Amygdala (tissue), 56 donors: ENCODE measurements around the gene ZC3H13.

ENCODE experiments used
- DNase-seq, 56 donors: peaks; one replicate each; lab custom pipeline; 2025; lab: John Stamatoyannopoulos, UW

Gene ZC3H13

DNA sequence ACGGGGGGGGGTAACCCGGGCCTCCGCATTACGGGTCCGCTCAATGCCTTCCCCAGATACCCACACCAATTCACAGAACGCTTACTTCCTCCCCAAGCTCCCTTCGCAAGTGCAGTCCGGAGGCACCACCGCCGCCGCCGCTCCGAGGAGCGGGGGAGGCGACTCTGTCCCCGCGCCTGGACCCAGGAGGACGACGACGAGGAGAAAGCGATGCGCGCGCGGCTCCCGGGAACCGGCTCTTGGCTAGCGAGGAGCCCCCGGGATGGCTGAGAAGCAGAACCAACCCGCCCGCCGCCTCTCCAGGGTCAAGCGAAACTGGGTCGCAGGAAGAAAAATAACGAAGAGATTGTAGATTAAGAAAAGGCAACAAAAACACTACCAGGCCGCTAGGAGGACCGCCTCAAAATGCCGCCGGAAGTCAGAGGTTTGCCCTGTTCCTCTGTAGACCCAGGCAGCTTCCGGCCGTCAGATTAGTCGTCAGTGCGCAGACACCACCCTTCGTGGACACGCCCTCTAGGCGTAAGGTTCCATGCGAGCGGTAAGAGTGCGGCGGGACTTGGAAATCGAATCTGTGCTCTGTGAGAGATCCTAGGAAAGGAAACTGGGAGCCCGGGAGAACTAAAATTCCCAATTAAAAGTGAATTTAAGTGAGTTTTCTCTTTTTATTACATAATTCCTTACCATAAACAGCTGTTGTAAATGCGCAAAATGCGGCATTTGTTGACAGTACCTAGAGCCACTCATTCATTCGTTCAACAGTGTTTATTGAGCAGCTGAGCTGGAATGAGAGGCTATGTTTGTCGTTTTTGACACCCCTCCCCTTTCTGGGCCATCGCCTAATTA lies at the start of gene ZC3H13:
Gene ZC3H13, minus strand, starts transcription at position 428 of the 843 bp plus-strand sequence. CDS start 7,239 bp downstream, outside the sequence.
- DNase-seq, result peak; percentile 61 to 98 (median 90)

DNA sequence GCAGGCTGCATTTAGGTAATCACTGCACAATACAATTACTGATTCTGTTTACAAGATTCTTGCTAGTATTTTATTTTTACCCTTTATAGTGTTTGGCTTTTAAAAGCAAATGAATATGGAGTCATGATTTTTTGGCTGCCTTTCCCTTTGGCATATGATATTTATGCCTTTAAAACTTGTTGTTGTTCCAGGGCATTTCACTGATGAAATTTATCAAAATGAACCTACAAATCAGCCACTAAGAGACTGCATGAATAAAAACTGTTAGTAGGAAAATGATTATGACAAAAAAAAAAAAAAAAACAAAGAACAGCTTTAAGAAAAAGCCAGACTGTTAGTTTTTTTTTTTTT lies 49.7 kb upstream of the ZC3H13 start:
- no peak for DNase-seq

DNA sequence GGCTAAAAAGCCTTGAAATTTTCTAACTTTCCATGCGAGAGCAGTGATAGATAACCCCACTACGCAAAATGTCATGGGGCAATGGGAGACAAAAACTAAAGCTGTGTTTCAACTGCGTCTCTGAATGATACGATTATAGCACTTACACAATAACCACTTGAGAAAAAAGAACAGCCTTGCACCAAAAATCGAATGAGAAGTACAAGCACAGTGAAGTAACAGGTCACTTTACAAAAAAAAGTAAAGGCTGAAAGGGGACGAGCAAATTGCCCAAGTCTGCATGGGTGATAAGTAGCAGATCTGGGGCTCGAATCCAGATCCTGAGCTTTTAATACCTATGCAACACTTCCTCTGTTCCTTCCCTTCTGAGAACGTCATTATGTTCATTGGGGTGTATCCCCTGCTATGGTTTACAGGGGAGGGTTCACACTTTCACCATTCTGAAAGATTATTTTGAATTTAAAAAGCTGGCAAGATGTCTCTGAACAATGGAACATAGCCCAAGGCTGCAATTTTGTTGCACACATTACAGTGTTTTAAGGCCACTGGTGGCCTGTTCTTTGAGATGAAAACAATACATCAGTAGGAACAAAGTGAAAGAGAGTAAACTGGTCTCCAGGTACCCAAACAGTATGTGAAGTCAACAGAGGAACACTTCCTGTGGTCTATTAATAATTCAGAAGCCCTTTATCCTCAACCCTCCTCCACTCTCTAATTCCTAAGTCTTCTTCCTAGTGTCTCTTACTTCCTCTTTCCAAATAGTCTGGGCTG lies 49.1 kb upstream of the ZC3H13 start:
- DNase-seq, result no peak

DNA sequence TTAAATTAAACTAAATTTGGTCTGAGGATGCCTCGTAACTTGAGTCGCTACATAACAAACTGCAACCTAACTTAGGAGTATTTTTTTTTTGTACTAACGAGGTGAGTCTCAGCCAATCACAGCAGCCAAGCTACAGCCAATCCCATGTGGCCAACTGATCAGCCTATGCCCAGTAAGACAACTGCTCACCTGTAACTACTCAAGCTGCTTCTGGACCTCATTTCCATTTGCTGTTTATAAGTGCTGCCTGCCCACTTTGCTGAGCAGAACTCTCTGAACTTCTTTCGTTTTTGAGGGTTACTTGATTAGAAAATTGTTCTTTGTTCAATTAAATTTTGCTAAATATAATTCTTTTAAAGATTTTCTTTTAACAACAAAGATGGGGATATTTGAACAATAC lies 48.5 kb upstream of the ZC3H13 start:
- DNase-seq, result no peak

DNA sequence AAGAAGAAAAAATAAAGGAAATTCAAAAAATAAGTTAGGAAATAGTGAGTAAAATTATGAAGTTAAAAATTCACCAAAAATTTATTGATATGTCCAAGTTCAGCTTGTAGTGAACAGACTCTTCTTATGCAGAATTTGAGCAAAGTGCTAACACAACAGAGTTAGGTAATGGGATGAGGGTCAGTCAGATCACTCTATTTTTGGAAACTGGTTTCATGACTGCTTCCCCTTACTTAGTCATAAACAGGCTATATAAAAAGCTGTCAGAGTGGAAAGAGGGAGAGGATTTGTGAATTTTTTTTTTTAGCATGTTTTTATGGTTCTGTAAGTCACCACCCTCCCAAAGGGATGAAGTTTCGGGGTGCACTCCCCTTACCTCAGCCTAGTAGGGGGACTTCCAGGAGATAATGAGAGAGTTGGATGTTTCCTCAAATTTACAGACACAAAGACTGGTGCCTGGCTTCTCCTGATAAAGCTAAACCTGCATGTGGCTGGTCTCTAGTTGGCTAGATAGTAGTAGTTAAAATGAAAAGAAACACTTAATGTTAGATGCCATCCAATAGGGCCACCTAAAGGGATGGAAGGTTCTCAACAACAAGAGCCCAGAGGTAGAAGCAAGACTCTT lies 47.8 kb upstream of the ZC3H13 start:
- no peak for DNase-seq

DNA sequence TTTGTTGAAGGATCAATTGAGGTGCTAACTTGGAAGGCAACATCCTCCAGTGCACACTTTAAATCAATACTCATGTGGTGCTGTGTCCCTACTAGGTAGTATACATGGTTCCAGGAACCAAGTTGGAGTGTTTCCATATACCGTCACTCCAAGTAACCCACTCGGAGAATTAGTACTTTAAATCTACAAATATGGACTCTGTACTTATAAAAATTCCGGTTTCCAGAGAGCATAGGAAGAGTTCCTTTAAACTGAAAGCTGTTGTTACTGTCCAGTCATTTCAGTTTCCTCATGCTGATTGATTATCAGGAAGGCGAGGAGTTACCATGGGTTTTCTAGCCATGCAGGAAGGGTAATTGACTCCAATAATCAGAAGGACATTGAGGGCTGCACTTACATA lies 45.1 kb upstream of the ZC3H13 start:
- DNase-seq, result no peak

DNA sequence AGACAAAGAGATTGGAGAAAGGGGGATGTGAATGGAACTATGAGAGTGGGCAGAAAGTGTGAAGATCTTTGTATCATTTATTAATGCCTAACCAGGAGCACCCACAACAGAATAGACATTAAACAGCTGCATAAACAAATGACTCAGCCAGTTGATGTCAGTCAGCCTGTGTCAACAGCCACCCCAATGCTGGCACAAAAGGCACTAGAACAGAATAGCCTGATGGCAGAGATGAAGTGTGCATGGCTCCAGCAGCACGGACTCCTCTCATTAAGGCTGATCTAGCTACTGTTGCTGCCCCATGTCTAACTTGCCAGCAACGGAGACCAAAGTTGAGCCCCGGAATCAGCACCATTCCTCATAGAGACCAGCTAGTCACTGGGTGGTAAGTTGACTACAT lies 44.5 kb upstream of the ZC3H13 start:
- DNase-seq, result peak in 37 of 56 donors; percentile 6 to 79 (median 40)

DNA sequence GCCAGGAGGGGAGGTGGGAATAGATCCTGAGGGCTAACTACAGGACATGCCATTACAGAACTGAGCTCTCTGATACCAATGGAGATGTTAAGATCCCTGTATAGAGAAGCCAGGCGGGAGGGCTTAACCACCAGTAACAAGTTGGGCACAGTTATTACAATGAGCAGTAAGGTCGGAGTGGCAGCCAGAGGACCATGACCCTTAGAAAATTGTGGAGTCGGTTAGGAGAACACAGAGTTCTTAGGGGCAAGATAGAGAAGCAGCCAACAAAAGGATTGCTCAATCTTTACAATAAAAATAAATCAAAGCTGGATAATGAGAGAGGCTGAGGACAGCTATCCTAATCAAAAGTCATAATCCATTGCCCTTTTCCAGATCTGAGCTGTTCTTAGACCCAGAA lies 41.9 kb upstream of the ZC3H13 start:
- no peak for DNase-seq

- DNase-seq, result no peak
Observed at GRCh38 chr13:46088821-46089562, 36.4 kb upstream of the ZC3H13 start.

GRCh38 chr13:46087481-46087880 lies 34.9 kb upstream of the ZC3H13 start:
- DNase-seq, result no peak

- DNase-seq, result no peak
Observed at GRCh38 chr13:46086985-46087384, 34.4 kb upstream of the ZC3H13 start.

DNA sequence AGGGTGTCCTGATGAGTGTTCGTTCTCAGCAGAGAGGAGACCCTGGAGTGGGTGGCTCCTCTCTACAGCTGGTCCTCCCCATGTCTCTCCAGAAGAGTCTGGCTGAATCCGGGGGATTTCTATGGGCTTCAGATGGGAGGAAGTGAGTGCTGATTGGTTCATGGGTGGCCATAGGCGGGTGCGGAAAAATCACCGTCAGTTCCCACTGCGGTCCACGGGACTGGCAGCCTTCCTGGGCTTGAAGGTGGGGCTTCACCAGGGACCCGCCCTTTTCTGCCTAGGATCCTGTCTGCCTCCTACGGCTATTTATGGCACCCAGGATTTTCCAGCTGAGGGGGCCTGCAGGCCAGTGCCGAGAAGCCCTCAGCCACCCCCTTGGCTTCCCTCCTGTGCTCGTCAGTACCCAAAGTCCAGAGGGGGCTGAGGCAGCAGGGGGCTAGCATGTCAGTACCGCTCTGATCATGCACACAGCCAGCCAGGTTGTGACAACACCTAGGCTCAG lies 33.9 kb upstream of the ZC3H13 start:
- no peak for DNase-seq

DNA sequence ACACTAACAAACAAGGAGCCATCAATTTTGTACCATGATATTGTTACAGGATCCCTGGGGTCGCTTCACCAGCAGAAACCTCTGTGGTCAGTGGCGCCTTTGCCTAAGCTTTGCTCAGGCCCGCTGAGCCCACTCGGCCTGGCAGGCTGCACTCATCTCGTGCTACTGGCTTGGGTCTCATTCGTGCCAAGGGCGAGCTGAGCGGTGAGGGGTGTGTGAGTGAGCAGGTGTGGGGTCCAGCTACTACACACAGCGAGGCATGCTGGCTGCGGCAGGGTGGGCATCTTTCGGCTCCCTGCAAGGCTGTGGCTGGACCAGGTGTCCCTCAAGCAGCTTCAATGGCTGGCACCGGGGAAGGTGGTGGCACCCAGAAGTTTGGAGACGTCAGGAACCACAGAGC lies 33.2 kb upstream of the ZC3H13 start:
- DNase-seq, result no peak

DNA sequence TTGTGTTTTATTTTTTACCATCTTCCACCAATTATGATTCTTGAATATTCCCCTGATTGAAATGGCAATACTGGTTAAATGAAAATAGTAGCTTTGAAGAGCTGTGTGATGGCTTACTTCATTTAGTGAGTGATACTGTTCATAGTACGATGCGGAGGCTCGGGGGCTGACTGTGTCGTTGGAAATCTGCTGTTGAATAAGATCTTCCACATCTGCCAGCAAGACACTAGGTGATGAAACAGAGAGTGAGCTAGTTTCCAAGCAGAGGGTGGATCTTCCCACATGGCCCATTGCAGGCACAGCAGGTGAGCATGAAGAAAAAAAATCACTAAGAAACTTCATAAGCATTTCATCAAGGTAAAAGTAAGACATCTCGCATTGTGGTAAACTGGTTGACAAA lies 29.8 kb upstream of the ZC3H13 start:
- no peak for DNase-seq

GRCh38 chr13:46079770-46080169 lies 27.2 kb upstream of the ZC3H13 start:
- no peak for DNase-seq

DNA sequence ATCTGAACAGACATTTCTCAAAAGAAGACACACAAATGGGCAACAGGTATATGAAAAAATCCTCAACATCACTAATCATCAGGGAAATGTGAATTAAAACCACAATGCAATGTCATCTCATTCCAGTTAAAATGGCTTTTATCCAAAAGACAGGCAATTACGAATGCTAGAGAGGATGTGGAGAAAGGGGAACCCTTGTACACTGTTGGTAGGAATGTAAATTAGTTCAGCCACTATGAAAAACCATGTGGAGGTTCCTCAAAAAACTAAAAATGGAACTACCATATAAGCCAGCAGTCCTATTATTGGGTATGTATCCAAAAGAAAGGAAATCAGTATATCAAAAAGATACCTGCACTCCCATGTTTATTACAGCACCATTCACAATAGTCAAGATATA lies 24.7 kb upstream of the ZC3H13 start:
- DNase-seq, result no peak

- DNase-seq, result no peak
Observed at GRCh38 chr13:46076827-46077226, 24.3 kb upstream of the ZC3H13 start.

GRCh38 chr13:46075811-46076210 lies 23.3 kb upstream of the ZC3H13 start:
- no peak for DNase-seq

- DNase-seq, result peak in 1 of 56 donors; percentile 5
Observed at GRCh38 chr13:46071590-46072249, 19.2 kb upstream of the ZC3H13 start.

DNA sequence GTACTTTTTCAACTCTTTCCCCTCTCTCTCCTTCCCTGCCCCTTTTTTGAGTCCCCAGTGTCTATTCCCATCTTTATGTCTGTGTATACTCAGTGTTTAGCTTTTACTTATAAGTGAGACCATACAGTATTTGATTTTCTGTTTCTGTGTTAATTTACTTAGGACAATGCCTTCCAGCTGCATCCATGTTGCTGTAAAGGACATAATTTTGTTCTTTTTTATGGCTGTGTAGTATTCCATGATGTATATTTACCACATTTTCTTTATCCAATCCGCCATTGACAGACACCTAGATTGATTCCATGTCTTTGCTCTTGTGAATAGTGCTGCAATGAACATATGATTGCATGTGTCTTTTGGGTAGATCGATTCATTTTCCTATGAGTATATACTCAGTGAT lies 10.7 kb upstream of the ZC3H13 start:
- DNase-seq, result no peak
